Thyroid gland (tissue), 4 donors: ENCODE measurements around the gene CCNT2.

Source experiments
- CTCF ChIP-seq, 6 experiments: fragments of 200-600 bp in 3 of 6; fragments of 450-650 bp in 3 of 6; sonication (generic) in 3 of 6; IDR thresholded peaks; one replicate each; pipeline ENCODE4 v1.5.1; 2016 to 2019; ENCODE audit warnings: antibody characterized with exemption in 6 of 6, mild to moderate bottlenecking in 2 of 6, inconsistent platforms in 1 of 6, moderate library complexity in 1 of 6
- POLR2A ChIP-seq, 2 donors: fragments of 450-650 bp; IDR thresholded peaks; one replicate each; pipeline ENCODE4 v1.6.1; 2017; ENCODE audit warnings: antibody characterized with exemption in 2 of 2, mild to moderate bottlenecking in 2 of 2, moderate library complexity in 1 of 2

- TF ChIP-seq POLR2A (IDR thresholded peaks at IDR 0.05) (no peak), CTCF (IDR thresholded peaks at IDR 0.05) (no peak)
These were observed 26.4 kb downstream of the CCNT2 start for GRCh38 chr2:134944975-134945374.
